Endothelial cell of umbilical vein (primary cell): Measurements from ENCODE around the gene LY6G6C.
A peak's percentile ranks its signal among the peaks of the same experiment; 100 is the strongest.

Experiments
- CTCF ChIP-seq, 2 donors: IDR thresholded peaks; 1 replicate in 1 of 2; 2 replicates in 1 of 2; pipeline ENCODE4 v1.5.1; 2011; ENCODE audit warnings: low read length in 2 of 2, mild to moderate bottlenecking in 2 of 2, moderate library complexity in 2 of 2, control low read depth in 1 of 2, inconsistent platforms in 1 of 2, low read depth in 1 of 2; ENCODE audit not compliant: insufficient read depth in 1 of 2; ENCODE audit errors: extremely low read depth in 1 of 2
- EZH2 ChIP-seq: IDR thresholded peaks from 2 replicates; pipeline ENCODE4 v1.6.1; 2012; ENCODE audit warnings: borderline replicate concordance, low read depth, mild to moderate bottlenecking, moderate library complexity, low read length, inconsistent platforms; ENCODE audit not compliant: severe bottlenecking
- JUN ChIP-seq: IDR thresholded peaks from 2 replicates; pipeline ENCODE4 v1.6.1; 2011; ENCODE audit warnings: borderline replicate concordance, low read depth; ENCODE audit not compliant: insufficient read length, insufficient read depth
- POLR2A ChIP-seq: IDR thresholded peaks from 2 replicates; pipeline ENCODE4 v1.6.1; 2012; ENCODE audit warnings: low read depth, mild to moderate bottlenecking, control low read depth, low read length
- POLR2AphosphoS5 ChIP-seq: IDR thresholded peaks from 2 replicates; pipeline ENCODE4 v1.6.1; 2012; ENCODE audit warnings: low read depth, mild to moderate bottlenecking, control low read depth, low read length, moderate library complexity; ENCODE audit not compliant: insufficient read depth

DNA sequence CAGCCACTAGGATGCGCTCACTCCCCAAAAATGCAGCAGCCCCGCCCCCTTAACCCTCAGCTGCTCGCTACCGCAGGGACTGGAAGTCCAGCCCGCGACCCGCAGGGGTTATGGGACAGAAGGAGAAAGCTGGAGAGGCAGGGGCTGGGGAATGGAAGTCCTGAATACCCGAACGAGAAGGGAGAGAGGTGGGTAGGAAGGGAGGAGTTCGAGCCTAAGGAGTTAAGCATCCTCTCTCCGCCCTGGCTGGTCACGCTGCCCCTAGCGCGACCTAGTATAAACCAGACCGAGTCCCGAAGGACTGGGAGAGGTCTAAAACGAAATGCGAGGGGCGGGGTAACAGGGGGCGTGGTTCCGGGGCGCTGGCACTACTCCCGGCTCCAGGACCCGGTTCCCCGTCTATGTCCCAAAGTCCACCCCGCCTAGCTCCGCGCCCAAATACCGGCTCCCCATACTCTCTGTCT is 8.0 kb upstream of the LY6G6C start:
- TF ChIP-seq POLR2A = no peak
- TF ChIP-seq POLR2AphosphoS5 = no peak
- TF ChIP-seq CTCF (IDR thresholded peaks at IDR 0.05; ENCODE audit: extremely low read depth in 1 of 2, insufficient read depth in 1 of 2, low read depth in 1 of 2, low read length in 2 of 2) = peak in 1 of 2 donors; percentile 73
- TF ChIP-seq JUN = no peak
- no peak for TF ChIP-seq EZH2
